NOMO-1 treated with DMSO at 0.1 percent for 48 hours (cell line): Measurements from ENCODE around the gene ADGRG7.
"Not testable (repeated sequence)": the region's sequence is repeated elsewhere in the genome, so short reads cannot be mapped to it uniquely, and the experiment has no call there.

Experiments used
- DNase-seq: peaks from one replicate; lab custom pipeline; 2025; ENCODE audit not compliant: unreplicated experiment; lab: John Stamatoyannopoulos, UW

ADGRG7 gene

GRCh38 chr3:100609305-100609704 is at the start of gene ADGRG7:
TSS of gene ADGRG7 (plus strand) at chr3:100609601. CDS start at chr3:100609857, 256 bp downstream.
- DNase-seq: no peak

GRCh38 chr3:100560426-100560825 is 49.0 kb upstream of the ADGRG7 start:
- DNase-seq: no peak

DNA sequence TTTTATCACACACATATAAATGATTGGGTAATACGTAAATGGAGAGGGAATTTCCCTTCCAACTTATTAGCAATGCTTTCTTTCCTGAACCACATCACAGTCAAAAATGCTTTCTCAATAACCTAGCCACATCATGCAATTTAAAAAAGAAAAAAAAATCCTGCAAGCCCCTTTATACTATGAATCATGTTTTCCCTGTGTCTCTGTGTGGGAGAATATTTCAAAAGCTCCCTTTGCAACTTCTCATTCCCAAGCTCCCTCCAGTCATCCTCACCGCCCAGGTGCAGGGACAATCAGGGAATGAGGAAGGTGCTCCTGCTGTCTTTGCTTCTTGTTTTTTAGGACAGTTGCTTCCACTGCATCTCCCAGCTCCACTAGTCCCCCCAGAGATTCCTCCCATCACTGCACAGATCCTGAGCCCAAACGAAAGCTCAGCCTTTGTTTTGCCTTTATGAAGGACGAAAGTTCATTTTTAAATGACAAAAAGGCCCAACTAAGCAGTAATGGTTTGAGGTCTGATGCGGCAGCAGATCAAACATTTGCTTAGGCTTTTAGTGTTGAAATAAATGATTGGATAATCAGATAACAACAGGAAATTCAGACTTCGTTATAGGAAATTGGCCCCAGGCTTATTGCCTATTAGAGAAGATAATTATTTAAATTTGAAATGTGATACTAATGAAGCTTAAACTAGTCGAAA is 47.8 kb upstream of the ADGRG7 start:
- no peak for DNase-seq

DNA sequence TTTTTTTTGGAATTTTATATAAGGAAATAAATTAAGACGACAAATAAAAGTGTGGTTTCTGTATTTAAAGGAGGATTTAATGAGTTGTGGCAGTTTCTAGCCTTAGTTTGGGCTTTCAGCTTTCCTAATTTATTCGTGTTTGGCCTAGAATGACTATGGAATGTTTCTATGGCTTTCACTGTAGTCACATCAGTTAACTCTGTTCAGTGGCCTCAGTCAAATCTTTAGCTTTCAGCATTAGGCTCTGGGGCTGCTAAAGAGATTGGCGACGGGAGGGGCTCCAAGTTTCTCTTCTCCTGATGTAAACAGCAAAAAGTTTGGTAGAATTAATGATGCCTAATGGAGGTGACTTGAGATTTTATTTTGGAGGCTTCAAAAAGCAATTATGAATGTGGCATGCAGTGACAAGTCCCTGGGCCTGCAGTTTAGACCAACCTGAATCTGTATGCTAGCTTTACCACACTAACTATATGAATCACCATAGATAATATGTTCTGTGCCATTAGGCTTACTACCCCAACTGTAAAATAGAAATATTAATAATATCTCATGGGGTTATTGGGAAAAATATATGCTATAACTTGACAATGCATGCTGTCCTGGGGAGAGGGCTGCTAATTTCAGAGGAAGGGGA is 47.1 kb upstream of the ADGRG7 start:
- no peak for DNase-seq

- no peak for DNase-seq
These were observed 46.2 kb upstream of the ADGRG7 start for GRCh38 chr3:100563228-100563627.

- peak; percentile 30 for DNase-seq
These were observed 45.7 kb upstream of the ADGRG7 start for GRCh38 chr3:100563652-100564211.

- no peak for DNase-seq
These were observed 38.6 kb upstream of the ADGRG7 start for GRCh38 chr3:100570811-100571210.

DNA sequence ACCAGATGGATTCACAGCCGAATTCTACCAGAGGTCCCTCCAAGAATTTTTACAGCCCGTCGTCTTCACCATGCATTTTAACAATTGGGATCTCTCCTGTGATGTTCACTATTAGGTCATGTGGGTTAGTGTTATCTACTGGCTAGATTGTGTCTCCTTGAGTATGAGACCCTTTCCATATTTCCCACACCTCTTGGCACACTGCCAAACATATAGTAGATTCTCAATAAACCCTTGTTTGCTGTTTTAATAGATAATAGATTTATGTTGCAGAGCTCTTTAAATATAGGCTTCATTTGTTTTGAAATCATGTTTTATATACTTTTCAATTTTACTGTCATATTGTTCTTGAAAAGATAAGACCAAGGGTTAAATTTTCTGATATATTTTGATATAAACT is 34.9 kb upstream of the ADGRG7 start:
- no peak for DNase-seq

DNA sequence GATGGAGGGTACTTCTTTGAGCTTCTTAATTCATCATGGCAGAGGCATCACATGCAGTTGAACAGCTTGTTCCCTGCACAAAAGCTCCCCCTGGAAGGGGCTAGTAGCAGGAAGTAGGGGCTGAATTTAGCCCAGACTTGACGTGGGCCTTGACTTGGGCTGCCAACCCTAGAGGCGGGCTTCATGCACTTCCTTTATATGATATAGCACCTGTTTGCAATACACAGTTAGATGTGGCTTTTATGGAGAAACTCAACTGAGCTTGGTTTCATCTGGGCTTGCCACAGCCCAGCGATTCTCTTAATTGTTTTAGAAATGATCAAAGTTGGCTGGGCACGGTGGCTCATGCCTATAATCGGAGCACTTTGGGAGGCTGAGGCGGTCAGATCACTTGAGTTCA is 33.7 kb upstream of the ADGRG7 start:
- no peak for DNase-seq

DNA sequence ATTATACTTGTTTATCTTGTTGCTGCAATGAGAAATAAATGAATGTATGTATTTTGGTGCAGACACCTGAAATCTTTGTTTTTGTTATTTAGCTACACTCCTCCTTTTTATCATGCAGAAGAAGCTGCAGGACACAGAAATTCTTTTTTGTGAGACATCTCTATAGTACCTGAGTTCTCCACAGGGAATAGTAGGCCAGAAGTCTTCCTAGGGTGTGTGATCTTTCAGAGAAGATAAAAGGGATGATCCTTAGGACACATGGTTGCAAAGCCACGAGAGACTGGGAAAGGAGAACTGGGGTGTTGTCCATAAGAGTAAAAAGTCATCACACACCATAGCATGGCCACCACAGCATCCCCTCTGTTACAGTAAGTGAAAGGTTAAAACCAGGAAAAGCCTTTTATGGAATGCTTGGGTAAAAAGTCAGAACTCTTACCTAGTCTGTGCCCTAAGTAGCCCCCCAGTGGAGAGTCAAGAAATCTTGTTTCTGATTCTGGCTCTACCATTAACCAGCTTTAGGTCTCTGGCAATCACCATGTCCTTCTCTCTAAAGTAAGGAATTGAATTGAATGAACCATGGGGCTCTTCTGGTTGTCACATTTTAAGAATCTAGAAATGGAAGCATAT is 31.9 kb upstream of the ADGRG7 start:
- DNase-seq: no peak

- no peak for DNase-seq
These were observed 30.8 kb upstream of the ADGRG7 start for GRCh38 chr3:100578646-100579045.

GRCh38 chr3:100580147-100580546 is 29.3 kb upstream of the ADGRG7 start:
- DNase-seq: no peak

GRCh38 chr3:100581650-100582049 is 27.8 kb upstream of the ADGRG7 start:
- no peak for DNase-seq

DNA sequence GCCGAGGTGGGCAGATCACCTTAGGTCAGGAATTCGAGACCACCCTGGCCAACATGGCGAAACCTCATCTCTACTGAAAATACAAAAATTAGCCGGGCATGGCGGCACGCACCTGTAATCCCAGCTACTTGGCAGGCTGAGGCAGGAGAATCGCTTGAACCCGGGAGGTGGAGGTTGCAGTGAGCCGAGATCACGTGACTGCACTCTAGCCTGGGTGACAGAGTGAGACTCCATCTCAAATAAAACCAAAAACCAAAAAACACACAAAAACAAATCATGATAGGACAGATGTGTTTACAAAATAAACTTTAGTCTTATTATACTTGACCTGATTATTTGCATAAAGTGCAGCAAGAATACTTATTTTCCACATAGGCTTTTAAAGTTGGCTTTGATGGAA is 27.2 kb upstream of the ADGRG7 start:
- not testable (repeated sequence) for DNase-seq

GRCh38 chr3:100584101-100584660 is 25.2 kb upstream of the ADGRG7 start:
- no peak for DNase-seq

GRCh38 chr3:100586832-100587231 is 22.6 kb upstream of the ADGRG7 start:
- DNase-seq: no peak

- DNase-seq: no peak
These were observed 21.1 kb upstream of the ADGRG7 start for GRCh38 chr3:100588251-100588650.

DNA sequence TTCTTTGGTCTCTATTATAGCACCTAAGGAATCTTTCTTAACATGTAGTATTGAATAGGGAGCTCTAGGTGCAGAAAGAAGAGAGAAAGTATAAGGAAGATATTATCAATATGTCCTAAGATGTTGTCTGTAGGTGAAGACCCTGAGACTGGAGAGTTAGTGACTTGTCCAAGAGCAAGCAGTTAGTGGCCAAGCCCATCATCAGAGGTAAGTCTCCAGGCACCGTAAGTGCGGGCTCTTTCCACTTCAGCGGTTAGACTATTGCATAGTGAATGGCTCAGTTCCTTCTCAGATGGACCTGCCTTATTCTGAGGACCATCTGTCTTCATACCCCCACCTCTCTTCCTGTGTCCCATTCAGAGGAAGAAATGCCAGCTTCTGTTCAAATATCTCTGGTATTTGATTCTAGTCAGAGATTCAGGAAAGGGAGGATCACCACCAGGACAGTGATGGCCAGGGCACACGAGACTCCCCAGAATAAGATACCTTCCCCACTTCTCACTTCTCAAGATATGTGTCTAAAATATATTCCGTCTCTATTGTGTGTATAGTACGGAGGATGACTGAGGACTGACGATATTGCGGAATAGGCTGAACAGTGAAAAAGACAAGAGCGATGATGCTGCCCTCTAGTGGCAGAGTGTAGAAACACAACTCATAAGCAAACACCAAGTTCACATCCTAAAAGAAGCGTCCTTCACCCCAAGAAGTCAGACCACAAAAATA is 19.1 kb upstream of the ADGRG7 start:
- DNase-seq: peak; percentile 67

DNA sequence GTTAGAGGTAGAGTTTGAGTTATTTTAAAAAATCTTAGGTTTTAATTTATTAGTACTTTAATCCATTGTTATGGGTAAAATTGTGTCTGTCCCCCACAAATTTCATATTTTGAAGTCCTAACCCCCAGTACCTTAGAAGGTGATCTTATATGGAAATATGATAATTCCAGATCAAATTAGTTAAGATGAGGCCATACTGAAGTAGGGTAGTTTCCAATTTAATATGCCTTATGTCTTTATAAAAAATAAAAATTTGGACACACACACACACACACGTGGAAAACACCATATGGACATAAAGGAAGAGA is 18.6 kb upstream of the ADGRG7 start:
- no peak for DNase-seq

DNA sequence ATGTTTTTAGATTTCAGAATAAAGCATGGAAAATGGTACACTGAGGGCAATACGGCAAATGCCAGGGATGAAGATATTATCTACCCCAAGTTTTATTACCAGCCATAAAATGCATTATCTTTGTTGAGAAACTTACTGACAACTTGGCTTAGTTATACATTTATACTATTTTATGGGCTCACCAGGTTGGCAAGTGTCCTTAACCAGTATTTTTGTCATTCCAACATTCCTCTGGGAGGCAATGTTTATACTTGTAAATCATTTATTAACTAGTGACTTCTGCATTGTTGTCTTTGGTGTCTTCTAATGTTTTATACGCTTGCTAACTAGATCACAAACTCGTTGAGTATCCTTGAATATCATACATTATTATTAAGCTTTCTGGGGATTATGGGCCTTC is 18.0 kb upstream of the ADGRG7 start:
- DNase-seq: no peak
